Aorta (tissue), 5 donors: Measurements from ENCODE around the gene PFDN2. TPM values are rescaled to one million over a fixed set of nuclear protein-coding genes. Genes with fewer than 3 reads are reported as not detected.
A peak's percentile ranks its signal among the peaks of the same experiment; 100 is the strongest.
"Not testable (repeated sequence)": the region's sequence is repeated elsewhere in the genome, so short reads cannot be mapped to it uniquely, and the experiment has no call there.

Source experiments
- ATAC-seq: fragments of 200-7000 bp; cut with Tn5 transposase; one replicate; pipeline ENCODE4 v1.9.1; 2022; ENCODE audit warnings: moderate library complexity; ENCODE audit not compliant: low FRiP score
- DNase-seq, 2 donors: peaks; one replicate each; pipeline ENCODE4 v3.0.0-alpha.2; 2020
- H3K27ac ChIP-seq, 2 donors: one replicate each; pipeline ENCODE4 v1.5.1; 2013; ENCODE audit warnings: low read length in 2 of 2, mild to moderate bottlenecking in 2 of 2, moderate library complexity in 2 of 2, control low read depth in 1 of 2, inconsistent platforms in 1 of 2, low read depth in 1 of 2
- H3K27me3 ChIP-seq, 2 donors: one replicate each; pipeline ENCODE4 v1.6.1; 2013; ENCODE audit warnings: control low read depth in 1 of 2, low read length in 1 of 2, mild to moderate bottlenecking in 1 of 2, moderate library complexity in 1 of 2; ENCODE audit not compliant: insufficient read depth in 2 of 2, control insufficient read depth in 1 of 2
- H3K36me3 ChIP-seq, 2 donors: one replicate each; pipeline ENCODE4 v1.6.1; 2013; ENCODE audit warnings: control low read depth in 1 of 2, low read length in 1 of 2, mild to moderate bottlenecking in 1 of 2; ENCODE audit not compliant: insufficient read depth in 2 of 2, control insufficient read depth in 1 of 2
- H3K4me1 ChIP-seq, 2 donors: one replicate each; pipeline ENCODE4 v1.6.1; 2013; ENCODE audit warnings: low read length in 2 of 2, control low read depth in 1 of 2, mild to moderate bottlenecking in 1 of 2, moderate library complexity in 1 of 2; ENCODE audit not compliant: insufficient read depth in 2 of 2, control insufficient read depth in 1 of 2
- H3K4me3 ChIP-seq, 2 donors: one replicate each; pipeline ENCODE4 v1.5.1; 2013; ENCODE audit warnings: low read length in 2 of 2, control low read depth in 1 of 2, mild to moderate bottlenecking in 1 of 2
- H3K9me3 ChIP-seq: one replicate; pipeline ENCODE4 v1.6.1; 2013; ENCODE audit warnings: mild to moderate bottlenecking, low read length; ENCODE audit not compliant: control insufficient read depth
- WGBS, 2 donors: extraction: QIAGEN DNeasy Blood & Tissue Kit; methylation state at CpG; one replicate each; pipeline ENCODE4 v1.1.7; 2013; 5-methylcytosine and 5-hydroxymethylcytosine counted together
- intact Hi-C, 2 donors: fragments of 100-400 bp; cut with DNase I; formaldehyde crosslinking; loops; one replicate each; pipeline versions ENCODE4 v1.14.2 to v1.15.0; 2022
- polyA plus RNA-seq, 2 donors: library from polyadenylated mRNA; stranded (reverse); fragments of 200-250 nt; gene quantifications; one replicate each; pipeline ENCODE4 v1.2.3, GENCODE V29; 2013
- total RNA-seq, 2 donors: library from RNA; stranded (reverse); fragmentation: NEBNext Ultra II Directional; extraction: Animal tissue kit (Norgen Biotek cat#: 25700); gene quantifications; one replicate each; pipeline ENCODE4 v1.2.1, GENCODE V29; 2021
- donor health status: healthy with polysubstance abuse.
- donor health status: Bipolar disorder and iron deficiency.
- donor health status: DM: no; HTN: no; CAD: no.
- donor health status: DM: no; HTN: no; CAD: no.
- donor health status: DM: yes; HTN: yes; CAD: no.

The PFDN2 gene
- total and polyA plus RNA-seq, 4 donors, result 36.4 to 116 (median 58.4) TPM

DNA sequence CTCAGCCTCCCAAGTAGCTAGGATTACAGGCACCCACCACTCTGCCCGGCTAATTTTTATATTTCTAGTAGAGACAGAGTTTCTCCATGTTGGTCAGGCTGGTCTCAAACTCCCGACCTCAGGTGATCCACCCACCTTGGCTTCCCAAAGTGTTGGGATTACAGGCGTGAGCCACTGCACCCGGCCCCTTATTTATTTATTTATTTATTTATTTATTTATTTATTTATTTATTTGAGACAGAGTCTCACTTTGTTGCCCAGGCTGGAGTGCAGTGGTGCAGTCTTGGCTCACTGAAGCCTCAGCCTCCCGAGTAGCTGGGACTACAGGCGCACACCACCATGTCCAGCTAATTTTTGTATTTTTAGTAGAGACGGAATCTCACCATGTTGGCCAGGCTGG lies 52.2 kb downstream of the PFDN2 start:
- ATAC-seq, H3K4me3 ChIP-seq, H3K9me3 ChIP-seq, DNase-seq, H3K4me1 ChIP-seq, intact Hi-C loops, H3K36me3 ChIP-seq, H3K27me3 ChIP-seq, H3K27ac ChIP-seq: not testable (repeated sequence)
- 87 to 88% methylated on average over 7 of the region's 7 CpGs for WGBS, 2 donors

GRCh38 chr1:161063936-161064335 lies 53.9 kb downstream of the PFDN2 start:
- WGBS, 2 donors, result 54 to 56% methylated on average over 6 of the region's 6 CpGs
- H3K4me1 ChIP-seq, intact Hi-C loops, H3K36me3 ChIP-seq, H3K9me3 ChIP-seq, H3K27me3 ChIP-seq, H3K4me3 ChIP-seq, ATAC-seq, H3K27ac ChIP-seq, DNase-seq: not testable (repeated sequence)

GRCh38 chr1:161061419-161061818 lies 56.4 kb downstream of the PFDN2 start:
- no peak overlapping the region for H3K27ac ChIP-seq
- H3K36me3 ChIP-seq, result no peaks in the 10 kb centered on the region
- 88 to 94% methylated on average over 4 of the region's 4 CpGs for WGBS, 2 donors
- H3K4me3 ChIP-seq, result no peak overlapping the region
- no peaks in the 10 kb centered on the region for H3K27me3 ChIP-seq
- H3K4me1 ChIP-seq, result no peaks in the 10 kb centered on the region
- H3K9me3 ChIP-seq, result no peaks in the 10 kb centered on the region
- ATAC-seq, result no peak
- intact Hi-C loops, result no loop called here
- DNase-seq, result no peak

DNA sequence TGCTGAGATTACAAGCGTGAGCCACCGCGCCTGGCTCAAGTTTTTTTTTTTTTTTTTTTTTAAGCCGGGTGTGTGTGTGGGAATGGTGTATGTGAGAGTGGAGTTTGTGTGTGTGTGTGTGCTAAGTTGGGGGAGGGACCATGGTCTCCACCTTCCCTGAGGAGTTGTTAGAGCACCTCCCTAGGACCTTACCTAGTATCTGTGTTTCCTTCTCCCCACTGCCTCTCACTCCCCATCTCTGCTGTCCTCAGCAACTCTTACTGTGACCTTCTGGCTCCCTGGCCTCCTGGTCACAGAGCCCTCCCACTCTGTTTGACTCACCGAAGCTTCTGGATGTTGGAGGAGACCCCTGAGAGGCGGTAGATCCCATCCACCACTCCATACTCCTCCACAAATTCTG lies 58.5 kb downstream of the PFDN2 start:
- no peaks in the 10 kb centered on the region for H3K27me3 ChIP-seq
- intact Hi-C loops, result no loop called here
- ATAC-seq, result no peak
- no peaks in the 10 kb centered on the region for H3K4me1 ChIP-seq
- DNase-seq, result peak in 1 of 2 donors; percentile 3
- 73 to 77% methylated on average over 6 of the region's 6 CpGs for WGBS, 2 donors
- H3K27ac ChIP-seq, result no peak overlapping the region
- no peaks in the 10 kb centered on the region for H3K9me3 ChIP-seq
- no peak overlapping the region for H3K4me3 ChIP-seq
- H3K36me3 ChIP-seq, result no peaks in the 10 kb centered on the region

DNA sequence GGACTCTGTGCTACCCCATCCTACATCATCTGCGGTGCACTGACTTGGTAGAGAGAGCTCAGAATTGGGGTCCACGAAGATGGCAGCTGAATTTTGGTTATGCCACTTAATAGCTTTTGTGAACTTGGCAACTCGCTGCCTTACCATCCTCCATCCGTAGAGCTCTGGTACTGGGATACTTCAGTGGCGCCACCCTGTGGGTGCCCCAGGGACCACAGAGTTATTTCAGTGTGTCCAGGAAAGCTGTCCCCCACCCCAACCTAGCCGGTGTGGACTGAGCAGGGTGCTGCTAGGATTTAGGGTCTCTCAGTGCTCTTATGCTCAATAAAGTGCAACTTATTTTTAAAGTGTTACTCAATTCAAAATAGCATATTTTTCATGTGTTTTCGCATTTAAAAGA lies 63.0 kb downstream of the PFDN2 start:
- no peak for ATAC-seq
- intact Hi-C loops, result no loop called here
- WGBS, 2 donors, result 73 to 83% methylated on average over 7 of the region's 7 CpGs
- no peak overlapping the region for H3K4me3 ChIP-seq
- H3K27ac ChIP-seq, result no peak overlapping the region
- H3K36me3 ChIP-seq, result no peaks in the 10 kb centered on the region
- H3K4me1 ChIP-seq, result no peaks in the 10 kb centered on the region
- no peaks in the 10 kb centered on the region for H3K27me3 ChIP-seq
- no peaks in the 10 kb centered on the region for H3K9me3 ChIP-seq
- peak in 1 of 2 donors; percentile 17 for DNase-seq

GRCh38 chr1:161054232-161054631 lies 63.6 kb downstream of the PFDN2 start:
- Histone ChIP-seq H3K36me3 (no peaks in the 10 kb centered on the region), H3K27ac (no peak overlapping the region), H3K4me1 (no peaks in the 10 kb centered on the region), H3K27me3 (no peaks in the 10 kb centered on the region), H3K9me3 (no peaks in the 10 kb centered on the region), H3K4me3 (no peak overlapping the region)
- no peak for ATAC-seq
- DNase-seq, result peak in 1 of 2 donors; percentile 35
- intact Hi-C loops, result no loop called here
- WGBS, 2 donors, result 70 to 81% methylated on average over 4 of the region's 4 CpGs

DNA sequence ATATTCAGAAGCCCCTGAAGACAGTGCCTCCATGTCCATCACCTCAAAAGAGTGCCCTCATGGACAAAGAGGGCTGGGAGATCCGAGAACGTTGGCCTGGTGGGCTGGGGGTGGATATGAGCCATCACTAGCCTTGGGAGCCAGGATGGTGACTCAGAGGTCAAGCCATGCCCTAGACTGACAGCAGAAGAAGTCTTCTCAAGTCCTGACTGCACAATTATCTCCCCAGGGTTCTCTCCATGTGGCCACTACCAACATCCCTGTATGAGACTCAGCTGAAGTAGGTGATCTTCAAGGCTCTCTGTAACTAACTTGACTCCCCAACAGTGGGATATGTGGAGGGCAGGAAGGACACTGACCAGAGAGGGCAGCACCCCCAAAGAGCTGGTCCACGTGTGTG lies 64.9 kb downstream of the PFDN2 start:
- Histone ChIP-seq H3K9me3 (no peaks in the 10 kb centered on the region), H3K27ac (no peak overlapping the region), H3K36me3 (no peaks in the 10 kb centered on the region), H3K4me1 (no peaks in the 10 kb centered on the region), H3K4me3 (no peak overlapping the region), H3K27me3 (no peaks in the 10 kb centered on the region)
- 55 to 71% methylated on average over 3 of the region's 3 CpGs for WGBS, 2 donors
- peak in 1 of 2 donors; percentile 28 for DNase-seq
- ATAC-seq, result no peak
- intact Hi-C loops, result no loop called here

GRCh38 chr1:161051219-161051618 lies 66.6 kb downstream of the PFDN2 start:
- no peaks in the 10 kb centered on the region for H3K36me3 ChIP-seq
- H3K9me3 ChIP-seq, result no peaks in the 10 kb centered on the region
- DNase-seq, result peak in 1 of 2 donors; percentile 24
- H3K4me1 ChIP-seq, result no peaks in the 10 kb centered on the region
- H3K4me3 ChIP-seq, result no peak overlapping the region
- WGBS, 2 donors, result 90% methylated on average over 10 of the region's 10 CpGs
- no peak overlapping the region for H3K27ac ChIP-seq
- no peaks in the 10 kb centered on the region for H3K27me3 ChIP-seq
- intact Hi-C loops, result no loop called here
- no peak for ATAC-seq
